Motor neuron (in vitro differentiated cells): Measurements from ENCODE around the gene ARHGAP31. TPM values are rescaled to one million over a fixed set of nuclear protein-coding genes. Genes with fewer than 3 reads are reported as not detected.

Experiments used
- ATAC-seq, 8 experiments: fragments of 200-7000 bp; cut with Tn5 transposase; replicated peaks in 6 of 8; 2 replicates each; pipeline ENCODE4 v1.8.0; 2021; ENCODE audit warnings: mild to moderate bottlenecking in 8 of 8, moderate library complexity in 8 of 8
- H3K27ac ChIP-seq, 2 donors: fragments of 250-450 bp; sonication (Bioruptor Pico); 2 replicates each; pipeline ENCODE4 v1.9.0; 2021; ENCODE audit warnings: antibody characterized with exemption in 2 of 2, mild to moderate bottlenecking in 2 of 2, moderate library complexity in 1 of 2
- H3K4me1 ChIP-seq, 2 donors: fragments of 250-450 bp; sonication (Bioruptor Pico); replicated peaks in 1 of 2; 2 replicates each; pipeline ENCODE4 v1.6.1; 2021; ENCODE audit warnings: antibody characterized with exemption in 2 of 2, mild to moderate bottlenecking in 2 of 2, moderate library complexity in 1 of 2
- H3K4me3 ChIP-seq, 5 donors: fragments of 250-450 bp; sonication (Bioruptor Pico); 2 replicates each; pipeline ENCODE4 v1.9.0; 2021; ENCODE audit warnings: antibody characterized with exemption in 5 of 5, mild to moderate bottlenecking in 5 of 5, moderate library complexity in 4 of 5
- WGBS, 10 experiments: fragments of 450-650 bp; shearing (Covaris generic); methylation state at CpG; one replicate each; pipeline ENCODE4 v1.0.0; 2022; 5-methylcytosine and 5-hydroxymethylcytosine counted together
- in situ Hi-C, 9 experiments: fragments of 400-800 bp; cut with MboI; loops; one replicate each; pipeline ENCODE4 v1.15.0; 2021; ENCODE audit warnings: low sequenced_read_pairs in 9 of 9, low pct_unique_long_range_greater_than_20kb in 2 of 9; ENCODE audit not compliant: unreplicated experiment in 9 of 9
- total RNA-seq, 8 experiments: library from RNA; unstranded; fragments of 300-600 nt; gene quantifications; 2 replicates each; pipeline versions ENCODE4 v1.2.3 to v1.2.4, GENCODE V29; 2022

Gene ARHGAP31
- total RNA-seq, 8 experiments from 2014 or later, result 0.58 to 15.6 (median 3.8) TPM

GRCh38 chr3:119395923-119396358 lies 101.8 kb downstream of the ARHGAP31 start:
- H3K4me3 ChIP-seq, result no peak overlapping the region
- no peak for ATAC-seq
- H3K27ac ChIP-seq, result no peak overlapping the region
- 72 to 100% (median 91%) methylated on average over 1 to 2 of the region's 2 CpGs; no CpG with 5 or more reads in 2 of the 10 experiments for WGBS, 10 experiments
- peaks cover 0 to 5% of the 10 kb centered on the region in 2 donors for H3K4me1 ChIP-seq
- in situ Hi-C loops, result no loop called here

GRCh38 chr3:119396870-119397269 lies 102.7 kb downstream of the ARHGAP31 start:
- Histone ChIP-seq H3K4me3 (no peak overlapping the region), H3K27ac (no peak overlapping the region), H3K4me1 (peaks cover 0 to 5% of the 10 kb centered on the region in 2 donors)
- in situ Hi-C loops, result no loop called here
- ATAC-seq, result peak in 1 of 8 experiments; percentile 16
- WGBS, 10 experiments, result 80 to 100% (median 100%) methylated on average over 1 to 2 of the region's 2 CpGs; no CpG with 5 or more reads in 5 of the 10 experiments

DNA sequence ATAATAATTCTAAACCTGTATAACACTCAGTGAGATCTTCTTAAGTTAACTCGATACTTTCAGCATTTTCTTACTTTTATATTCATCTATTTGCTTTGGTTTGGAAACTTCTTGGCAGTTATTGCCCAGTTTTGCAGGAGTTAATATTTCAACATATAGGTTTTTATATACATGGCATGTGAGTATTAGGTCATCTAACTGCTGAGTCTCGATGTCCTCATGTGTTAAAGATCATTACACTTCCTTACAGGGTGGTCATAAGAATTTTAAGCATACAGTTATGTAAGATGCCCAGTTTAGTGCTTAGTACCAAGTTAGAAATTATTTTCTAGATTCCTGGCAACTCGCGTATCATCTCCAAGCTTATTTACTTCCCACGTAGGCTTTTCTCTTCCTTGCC lies 106.3 kb downstream of the ARHGAP31 start:
- Histone ChIP-seq H3K4me1 (no peaks in the 10 kb centered on the region), H3K4me3 (no peak overlapping the region), H3K27ac (no peak overlapping the region)
- in situ Hi-C loops, result no loop called here
- 63 to 100% (median 86%) methylated on average over 1 to 5 of the region's 5 CpGs for WGBS, 10 experiments
- no peak for ATAC-seq

DNA sequence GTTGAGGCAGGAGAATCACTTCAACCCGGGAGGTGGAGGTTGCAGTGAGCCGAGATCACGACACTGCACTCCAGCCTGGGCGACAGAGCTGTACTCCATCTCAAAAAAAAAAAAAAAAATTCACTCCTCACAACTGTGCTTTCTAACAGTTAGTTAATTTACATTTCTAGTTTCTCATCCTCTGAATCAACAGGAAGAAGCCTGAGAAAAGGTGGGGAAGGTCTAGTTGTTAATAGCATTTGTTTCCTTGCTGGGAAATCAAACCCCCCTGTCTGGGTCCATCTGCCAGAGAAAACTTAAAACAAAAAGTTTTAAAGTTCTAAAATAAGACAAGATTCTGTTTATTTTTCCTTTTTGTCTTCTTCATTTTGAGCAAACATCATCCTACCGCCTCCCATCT lies 106.9 kb downstream of the ARHGAP31 start:
- ATAC-seq, result no peak
- Histone ChIP-seq H3K27ac (no peak overlapping the region), H3K4me1 (no peaks in the 10 kb centered on the region), H3K4me3 (no peak overlapping the region)
- 64 to 100% (median 92%) methylated on average over 1 to 5 of the region's 5 CpGs for WGBS, 10 experiments
- in situ Hi-C loops, result no loop called here

DNA sequence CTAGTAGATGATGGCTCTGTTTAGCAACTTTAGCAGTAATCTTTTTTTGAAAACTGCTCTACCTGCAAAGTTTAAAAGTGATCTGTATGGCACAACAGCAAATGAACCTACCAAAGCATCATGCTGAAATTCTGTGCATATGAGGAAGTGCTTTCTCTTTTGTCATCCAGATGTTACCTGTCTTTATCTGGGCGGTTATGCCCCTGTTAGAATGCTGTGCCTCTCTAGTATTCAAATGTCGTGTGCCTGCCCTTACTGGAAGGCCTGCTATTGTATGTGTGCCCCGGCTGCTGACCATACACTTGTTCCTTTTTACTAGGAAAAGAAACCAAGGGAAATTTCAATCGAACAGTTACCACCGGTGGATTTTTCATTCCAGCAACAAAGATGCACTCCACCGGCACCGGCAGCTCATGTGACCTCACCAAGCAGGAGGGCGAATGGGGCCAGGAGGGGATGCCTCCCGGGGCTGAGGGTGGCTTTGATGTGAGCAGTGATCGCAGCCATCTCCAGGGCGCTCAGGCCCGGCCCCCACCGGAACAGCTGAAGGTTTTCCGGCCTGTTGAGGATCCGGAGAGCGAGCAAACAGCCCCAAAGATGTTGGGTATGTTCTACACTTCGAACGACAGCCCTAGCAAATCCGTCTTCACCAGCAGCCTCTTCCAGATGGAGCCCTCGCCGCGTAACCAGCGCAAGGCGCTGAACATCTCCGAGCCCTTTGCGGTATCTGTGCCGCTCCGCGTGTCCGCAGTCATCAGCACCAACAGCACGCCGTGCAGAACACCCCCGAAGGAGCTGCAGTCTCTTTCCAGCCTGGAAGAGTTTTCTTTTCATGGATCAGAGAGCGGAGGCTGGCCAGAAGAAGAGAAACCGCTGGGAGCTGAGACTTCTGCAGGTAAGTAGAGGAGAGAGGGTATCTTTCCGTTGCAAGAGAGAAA lies 107.6 kb downstream of the ARHGAP31 start:
- 35 to 100% (median 81%) methylated on average over 1 to 16 of the region's 36 CpGs for WGBS, 10 experiments
- H3K4me3 ChIP-seq, result no peak overlapping the region
- in situ Hi-C loops, result no loop called here
- peak in 3 of 8 experiments; percentile 24 to 70 (median 68) for ATAC-seq
- H3K4me1 ChIP-seq, result no peaks in the 10 kb centered on the region
- H3K27ac ChIP-seq, result no peak overlapping the region

- 40 to 100% (median 83%) methylated on average over 1 of the region's 1 CpG; no CpG with 5 or more reads in 5 of the 10 experiments for WGBS, 10 experiments
- no peak for ATAC-seq
- in situ Hi-C loops, result no loop called here
- no peaks in the 10 kb centered on the region for H3K4me1 ChIP-seq
- no peak overlapping the region for H3K27ac ChIP-seq
- no peak overlapping the region for H3K4me3 ChIP-seq
Measured at GRCh38 chr3:119402791-119403190, 108.6 kb downstream of the ARHGAP31 start.

GRCh38 chr3:119403201-119403600 lies 109.0 kb downstream of the ARHGAP31 start:
- in situ Hi-C loops, result no loop called here
- 67 to 100% (median 100%) methylated on average over 1 of the region's 1 CpG; no CpG with 5 or more reads in 4 of the 10 experiments for WGBS, 10 experiments
- no peak overlapping the region for H3K27ac ChIP-seq
- no peaks in the 10 kb centered on the region for H3K4me1 ChIP-seq
- no peak overlapping the region for H3K4me3 ChIP-seq
- peak in 2 of 8 experiments; percentile 27 to 34 for ATAC-seq

- in situ Hi-C loops, result no loop called here
- ATAC-seq, result no peak
- no peak overlapping the region for H3K27ac ChIP-seq
- H3K4me1 ChIP-seq, result no peaks in the 10 kb centered on the region
- WGBS, 10 experiments, result 60 to 100% (median 88%) methylated on average over 1 to 2 of the region's 2 CpGs; no CpG with 5 or more reads in 2 of the 10 experiments
- H3K4me3 ChIP-seq, result no peak overlapping the region
Measured at GRCh38 chr3:119405315-119405714, 111.1 kb downstream of the ARHGAP31 start.

- Histone ChIP-seq H3K27ac (no peak overlapping the region), H3K4me3 (no peak overlapping the region), H3K4me1 (no peaks in the 10 kb centered on the region)
- in situ Hi-C loops, result no loop called here
- no peak for ATAC-seq
- 69 to 100% (median 85%) methylated on average over 1 to 3 of the region's 3 CpGs; no CpG with 5 or more reads in 2 of the 10 experiments for WGBS, 10 experiments
Measured at GRCh38 chr3:119408243-119408950, 114.2 kb downstream of the ARHGAP31 start.

DNA sequence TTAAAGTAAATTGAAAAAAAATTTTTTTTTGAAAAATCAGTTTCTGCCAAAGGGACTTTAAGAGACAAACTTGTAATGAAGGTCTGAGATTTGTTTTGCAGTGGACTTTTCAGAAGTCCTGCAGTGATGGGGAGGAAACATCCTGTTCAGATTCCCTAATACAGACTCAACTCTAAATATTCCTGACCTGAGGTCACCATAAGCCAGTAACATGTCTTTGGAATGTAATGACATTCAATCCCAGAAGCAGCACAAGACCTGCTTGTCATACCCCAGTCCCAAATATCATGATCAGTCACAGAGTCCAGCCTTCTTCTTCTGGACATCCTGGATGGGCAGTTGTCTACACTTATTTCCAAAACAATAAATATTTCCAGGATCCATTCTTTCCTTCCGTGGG lies 115.7 kb downstream of the ARHGAP31 start:
- H3K27ac ChIP-seq, result no peak overlapping the region
- H3K4me3 ChIP-seq, result no peak overlapping the region
- in situ Hi-C loops, result no loop called here
- ATAC-seq, result no peak
- H3K4me1 ChIP-seq, result no peaks in the 10 kb centered on the region
- 80 to 100% (median 100%) methylated on average over 1 of the region's 1 CpG; no CpG with 5 or more reads in 4 of the 10 experiments for WGBS, 10 experiments

DNA sequence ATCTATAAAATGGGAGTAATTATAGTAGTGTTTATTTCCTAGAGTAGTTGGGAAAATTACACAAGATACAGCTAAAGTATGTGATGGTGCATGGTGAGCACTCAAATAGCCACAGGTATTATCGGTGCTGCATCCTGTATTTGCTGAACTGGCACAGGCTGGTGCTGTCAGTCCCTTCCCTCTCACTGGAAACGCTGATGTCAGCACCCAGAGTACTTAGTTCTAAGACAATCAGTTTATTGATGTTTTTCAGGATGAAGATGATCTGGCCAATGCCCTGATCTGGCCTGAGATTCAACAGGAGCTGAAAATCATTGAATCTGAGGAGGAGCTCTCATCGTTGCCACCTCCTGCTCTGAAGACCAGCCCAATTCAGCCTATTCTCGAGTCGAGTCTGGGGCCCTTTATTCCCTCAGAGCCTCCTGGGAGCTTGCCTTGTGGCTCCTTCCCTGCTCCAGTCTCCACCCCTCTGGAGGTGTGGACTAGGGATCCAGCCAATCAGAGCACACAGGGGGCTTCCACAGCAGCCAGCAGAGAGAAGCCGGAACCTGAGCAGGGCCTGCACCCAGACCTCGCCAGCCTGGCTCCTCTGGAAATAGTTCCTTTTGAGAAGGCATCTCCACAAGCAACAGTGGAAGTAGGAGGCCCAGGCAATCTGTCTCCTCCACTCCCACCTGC lies 119.6 kb downstream of the ARHGAP31 start:
- in situ Hi-C loops, result no loop called here
- peak in 3 of 8 experiments; percentile 27 to 37 (median 33) for ATAC-seq
- 86 to 100% (median 92%) methylated on average over 1 to 4 of the region's 7 CpGs; no CpG with 5 or more reads in 5 of the 10 experiments for WGBS, 10 experiments
- Histone ChIP-seq H3K27ac (no peak overlapping the region), H3K4me1 (no peaks in the 10 kb centered on the region), H3K4me3 (no peak overlapping the region)

- in situ Hi-C loops, result no loop called here
- 50 to 100% (median 86%) methylated on average over 1 of the region's 1 CpG; no CpG with 5 or more reads in 5 of the 10 experiments for WGBS, 10 experiments
- Histone ChIP-seq H3K4me1 (no peaks in the 10 kb centered on the region), H3K27ac (no peak overlapping the region), H3K4me3 (no peak overlapping the region)
- peak in 3 of 8 experiments; percentile 51 to 72 (median 59) for ATAC-seq
Measured at GRCh38 chr3:119416873-119417272, 122.7 kb downstream of the ARHGAP31 start.
